GM18867 (cell line): Measurements from ENCODE around the gene MIB2.
"Not testable (repeated sequence)": the region's sequence is repeated elsewhere in the genome, so short reads cannot be mapped to it uniquely, and the experiment has no call there.

ENCODE experiments used
- ATAC-seq: cut with Tn5 transposase; IDR thresholded peaks from one replicate; pipeline ENCODE4 v1.9.1; 2021; ENCODE audit warnings: mild to moderate bottlenecking, moderate library complexity; ENCODE audit not compliant: unreplicated experiment

The MIB2 gene

GRCh38 chr1:1615256-1616044 lies at the start of gene MIB2:
Gene MIB2, plus strand, starts transcription at chr1:1615500. Its CDS starts 7,953 bp downstream, at chr1:1623453.
- peak; percentile 78 for ATAC-seq

GRCh38 chr1:1567152-1567875 lies 48.0 kb upstream of the MIB2 start:
- ATAC-seq, result no peak

- no peak for ATAC-seq
Measured at GRCh38 chr1:1567891-1568291, 47.4 kb upstream of the MIB2 start.

GRCh38 chr1:1569341-1569740 lies 46.0 kb upstream of the MIB2 start:
- ATAC-seq, result no peak

GRCh38 chr1:1573843-1574720 lies 41.2 kb upstream of the MIB2 start:
- ATAC-seq, result peak; percentile 69

GRCh38 chr1:1574721-1575537 lies 40.4 kb upstream of the MIB2 start, which contains the start of gene SSU72:
Gene SSU72, minus strand, starts transcription at chr1:1574863. Its CDS starts 306 bp downstream, at chr1:1574557.
- ATAC-seq, result peak; percentile 87

GRCh38 chr1:1577367-1578011 lies 37.8 kb upstream of the MIB2 start:
- no peak for ATAC-seq

- no peak for ATAC-seq
Measured at GRCh38 chr1:1578371-1578940, 36.8 kb upstream of the MIB2 start.

GRCh38 chr1:1582585-1583346 lies 32.5 kb upstream of the MIB2 start:
- ATAC-seq, result no peak

- ATAC-seq, result no peak
Measured at GRCh38 chr1:1583347-1584010, 31.8 kb upstream of the MIB2 start.

- no peak for ATAC-seq
Measured at GRCh38 chr1:1591452-1591851, 23.8 kb upstream of the MIB2 start.

GRCh38 chr1:1593834-1594601 lies 21.3 kb upstream of the MIB2 start:
- ATAC-seq, result no peak

- ATAC-seq, result no peak
Measured at GRCh38 chr1:1594602-1595260, 20.6 kb upstream of the MIB2 start.

- ATAC-seq, result not testable (repeated sequence)
Measured at GRCh38 chr1:1595341-1595740, 20.0 kb upstream of the MIB2 start.

- no peak for ATAC-seq
Measured at GRCh38 chr1:1596493-1597274, 18.6 kb upstream of the MIB2 start.

- no peak for ATAC-seq
Measured at GRCh38 chr1:1597275-1597930, 17.9 kb upstream of the MIB2 start.
